ENCODE data around the gene TRDMT1. TPM values are rescaled to one million over a fixed set of nuclear protein-coding genes. Genes with fewer than 3 reads are reported as not detected.
A peak's percentile ranks its signal among the peaks of the same experiment; 100 is the strongest.

TRDMT1 gene
- polyA plus RNA-seq, 1 donor (not counting 4 experiments of a cell fraction or from before 2014, with no cell fraction given): 6.6 TPM

DNA sequence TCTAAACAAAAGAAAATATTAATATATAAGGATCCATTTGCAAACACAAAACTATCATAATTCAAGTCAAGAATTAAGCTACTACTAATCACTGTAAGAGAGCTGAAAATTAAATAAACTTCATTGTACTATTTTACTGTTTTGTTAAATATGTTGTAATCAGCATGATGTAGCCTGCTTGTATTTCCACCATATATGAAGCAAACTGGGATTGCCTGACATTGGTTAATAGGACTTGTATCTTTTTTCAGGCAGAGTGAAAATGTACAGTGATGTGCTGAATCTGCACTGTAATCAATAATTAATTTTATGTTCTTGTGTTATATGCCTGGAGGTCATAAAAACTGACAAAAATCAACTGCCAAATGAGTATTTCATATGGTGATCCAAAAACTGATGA is 25.4 kb downstream of the TRDMT1 start:
- no peak for FAIRE-seq
- H3K27ac ChIP-seq (ENCODE audit: control insufficient read depth, insufficient read depth, low read length): no peak overlapping the region

GRCh38 chr10:17175551-17175950 is 25.9 kb downstream of the TRDMT1 start:
- Histone ChIP-seq H3K9ac (ENCODE audit: control insufficient read depth, extremely low read depth, insufficient read depth, low read length) (no peak overlapping the region), H3K27ac (ENCODE audit: control insufficient read depth, insufficient read depth, low read length) (no peak overlapping the region), H3K36me3 (ENCODE audit: control insufficient read depth in 2 of 2, extremely low read depth in 1 of 2, insufficient read depth in 2 of 2, low read length in 2 of 2) (no peaks in the 10 kb centered on the region), H4K20me1 (ENCODE audit: control insufficient read depth, extremely low read depth, insufficient read depth, low read length) (no peaks in the 10 kb centered on the region), H2AFZ (ENCODE audit: control insufficient read depth, low read length) (no peak overlapping the region), H3K9me1 (ENCODE audit: control insufficient read depth, extremely low read depth, insufficient read depth, low read length) (peaks cover 2% of the 10 kb centered on the region), H3K4me1 (ENCODE audit: control insufficient read depth, extremely low read depth, insufficient read depth, low read length) (no peaks in the 10 kb centered on the region), H3K4me3 (ENCODE audit: control insufficient read depth in 2 of 3, extremely low read depth in 1 of 3, insufficient read depth in 2 of 3, low read depth in 1 of 3, low read length in 3 of 3) (no peak overlapping the region), H3K4me2 (ENCODE audit: control insufficient read depth, extremely low read depth, insufficient read depth, low read depth, low read length) (no peak overlapping the region), H3K27me3 (ENCODE audit: control insufficient read depth, extremely low read depth, insufficient read depth, low read length) (no peaks in the 10 kb centered on the region), H3K79me2 (ENCODE audit: control insufficient read depth, insufficient read depth, low read length) (no peaks in the 10 kb centered on the region), H3K9me3 (ENCODE audit: control insufficient read depth, low read depth, low read length) (no peaks in the 10 kb centered on the region)
- no peak for TF ChIP-seq EZH2 (IDR thresholded peaks at IDR 0.05; ENCODE audit: low read length)
- no peak for TF ChIP-seq CTCF (optimal IDR thresholded peaks at IDR 0.05 in 1 of 3, IDR thresholded peaks at IDR 0.05 in 1 of 3, conservative IDR thresholded peaks at IDR 0.05 in 1 of 3; ENCODE audit: extremely low read depth in 1 of 3, insufficient read depth in 2 of 3, low read length in 3 of 3)
- DNase-seq (ENCODE audit: low read depth, low spot score): no peak
- dilution Hi-C loops (cut with MboI; ENCODE audit: extremely low pct_ligation_motif_present, low sequenced_read_pairs): no loop called here
- peak; percentile 39 for FAIRE-seq

More for the DNA sequence above, 25.4 kb downstream of the TRDMT1 start:
- Histone ChIP-seq H3K9ac (ENCODE audit: control insufficient read depth, extremely low read depth, insufficient read depth, low read length) (no peak overlapping the region), H3K9me3 (ENCODE audit: control insufficient read depth, low read depth, low read length) (no peaks in the 10 kb centered on the region), H3K4me2 (ENCODE audit: control insufficient read depth, extremely low read depth, insufficient read depth, low read depth, low read length) (no peak overlapping the region), H2AFZ (ENCODE audit: control insufficient read depth, low read length) (no peak overlapping the region), H3K4me3 (ENCODE audit: control insufficient read depth in 2 of 3, extremely low read depth in 1 of 3, insufficient read depth in 2 of 3, low read depth in 1 of 3, low read length in 3 of 3) (no peak overlapping the region), H3K27me3 (ENCODE audit: control insufficient read depth, extremely low read depth, insufficient read depth, low read length) (no peaks in the 10 kb centered on the region), H3K36me3 (ENCODE audit: control insufficient read depth in 2 of 2, extremely low read depth in 1 of 2, insufficient read depth in 2 of 2, low read length in 2 of 2) (no peaks in the 10 kb centered on the region), H3K9me1 (ENCODE audit: control insufficient read depth, extremely low read depth, insufficient read depth, low read length) (peaks cover 2% of the 10 kb centered on the region), H3K79me2 (ENCODE audit: control insufficient read depth, insufficient read depth, low read length) (no peaks in the 10 kb centered on the region), H3K4me1 (ENCODE audit: control insufficient read depth, extremely low read depth, insufficient read depth, low read length) (no peaks in the 10 kb centered on the region), H4K20me1 (ENCODE audit: control insufficient read depth, extremely low read depth, insufficient read depth, low read length) (no peaks in the 10 kb centered on the region)
- DNase-seq (ENCODE audit: low read depth, low spot score): no peak
- TF ChIP-seq EZH2 (IDR thresholded peaks at IDR 0.05; ENCODE audit: low read length) (no peak), CTCF (optimal IDR thresholded peaks at IDR 0.05 in 1 of 3, IDR thresholded peaks at IDR 0.05 in 1 of 3, conservative IDR thresholded peaks at IDR 0.05 in 1 of 3; ENCODE audit: extremely low read depth in 1 of 3, insufficient read depth in 2 of 3, low read length in 3 of 3) (no peak)
- dilution Hi-C loops (cut with MboI; ENCODE audit: extremely low pct_ligation_motif_present, low sequenced_read_pairs): no loop called here

All from keratinocyte (primary cell).